Measurements from ENCODE around the gene CYP27B1. TPM values are rescaled to one million over a fixed set of nuclear protein-coding genes. Genes with fewer than 3 reads are reported as not detected.

The CYP27B1 gene
- total RNA-seq, 1 donor from 2014 or later, result 3.9 TPM

DNA sequence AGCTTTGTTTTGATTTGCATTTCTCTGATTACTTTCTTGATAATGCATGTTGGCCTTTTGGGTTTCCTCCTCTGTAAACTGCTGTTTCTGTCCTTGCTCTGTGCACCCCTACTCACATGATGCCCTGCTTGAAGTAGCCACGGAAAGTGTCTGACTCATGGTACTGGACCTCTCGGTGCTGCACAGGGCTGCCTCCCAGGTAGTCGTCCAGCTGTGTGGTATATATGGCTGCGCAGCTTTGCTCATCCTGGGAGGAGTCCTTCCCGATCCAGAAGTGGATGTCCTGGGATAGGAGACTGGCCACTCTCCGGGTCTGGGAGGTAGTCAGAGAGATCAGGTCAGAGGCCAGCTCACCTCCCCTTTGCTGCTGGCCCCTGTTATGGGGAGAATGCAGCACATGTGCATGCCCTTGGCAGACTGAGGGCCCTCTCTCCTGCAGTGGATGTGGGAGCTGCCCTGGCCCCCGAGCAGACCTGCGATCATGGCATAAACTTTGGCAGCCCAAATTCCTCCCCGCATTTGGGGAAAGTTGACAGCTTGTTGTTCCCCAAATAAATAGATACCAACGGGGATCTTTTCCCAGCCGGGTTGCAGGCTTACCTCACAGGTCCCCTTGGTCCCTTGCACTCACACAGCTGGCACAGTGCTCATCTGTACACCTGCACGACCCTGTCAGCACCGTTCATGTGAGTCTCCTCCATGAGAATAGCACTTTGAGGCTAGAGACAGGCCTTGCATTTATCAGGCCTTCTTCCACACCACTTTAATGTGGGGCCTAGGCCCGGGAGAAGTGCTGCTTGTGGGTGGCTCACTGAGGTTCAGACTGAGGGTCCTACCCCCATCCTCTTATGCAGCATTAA lies 46.5 kb upstream of the CYP27B1 start:
- FAIRE-seq (no peak), DNase-seq (ENCODE audit: low read depth) (no peak)
- Histone ChIP-seq H3K36me3 (ENCODE audit: control insufficient read depth, insufficient read depth, low read length) (no peaks in the 10 kb centered on the region), H3K27me3 (ENCODE audit: control insufficient read depth, insufficient read depth, low read length) (no peaks in the 10 kb centered on the region), H3K4me3 (ENCODE audit: low read depth, low read length) (no peak overlapping the region)
- TF ChIP-seq, protein P1, sequence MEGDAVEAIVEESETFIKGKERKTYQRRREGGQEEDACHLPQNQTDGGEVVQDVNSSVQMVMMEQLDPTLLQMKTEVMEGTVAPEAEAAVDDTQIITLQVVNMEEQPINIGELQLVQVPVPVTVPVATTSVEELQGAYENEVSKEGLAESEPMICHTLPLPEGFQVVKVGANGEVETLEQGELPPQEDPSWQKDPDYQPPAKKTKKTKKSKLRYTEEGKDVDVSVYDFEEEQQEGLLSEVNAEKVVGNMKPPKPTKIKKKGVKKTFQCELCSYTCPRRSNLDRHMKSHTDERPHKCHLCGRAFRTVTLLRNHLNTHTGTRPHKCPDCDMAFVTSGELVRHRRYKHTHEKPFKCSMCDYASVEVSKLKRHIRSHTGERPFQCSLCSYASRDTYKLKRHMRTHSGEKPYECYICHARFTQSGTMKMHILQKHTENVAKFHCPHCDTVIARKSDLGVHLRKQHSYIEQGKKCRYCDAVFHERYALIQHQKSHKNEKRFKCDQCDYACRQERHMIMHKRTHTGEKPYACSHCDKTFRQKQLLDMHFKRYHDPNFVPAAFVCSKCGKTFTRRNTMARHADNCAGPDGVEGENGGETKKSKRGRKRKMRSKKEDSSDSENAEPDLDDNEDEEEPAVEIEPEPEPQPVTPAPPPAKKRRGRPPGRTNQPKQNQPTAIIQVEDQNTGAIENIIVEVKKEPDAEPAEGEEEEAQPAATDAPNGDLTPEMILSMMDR (IDR thresholded peaks at IDR 0.05; ENCODE audit: insufficient read depth, low read length, severe bottlenecking), result no peak

DNA sequence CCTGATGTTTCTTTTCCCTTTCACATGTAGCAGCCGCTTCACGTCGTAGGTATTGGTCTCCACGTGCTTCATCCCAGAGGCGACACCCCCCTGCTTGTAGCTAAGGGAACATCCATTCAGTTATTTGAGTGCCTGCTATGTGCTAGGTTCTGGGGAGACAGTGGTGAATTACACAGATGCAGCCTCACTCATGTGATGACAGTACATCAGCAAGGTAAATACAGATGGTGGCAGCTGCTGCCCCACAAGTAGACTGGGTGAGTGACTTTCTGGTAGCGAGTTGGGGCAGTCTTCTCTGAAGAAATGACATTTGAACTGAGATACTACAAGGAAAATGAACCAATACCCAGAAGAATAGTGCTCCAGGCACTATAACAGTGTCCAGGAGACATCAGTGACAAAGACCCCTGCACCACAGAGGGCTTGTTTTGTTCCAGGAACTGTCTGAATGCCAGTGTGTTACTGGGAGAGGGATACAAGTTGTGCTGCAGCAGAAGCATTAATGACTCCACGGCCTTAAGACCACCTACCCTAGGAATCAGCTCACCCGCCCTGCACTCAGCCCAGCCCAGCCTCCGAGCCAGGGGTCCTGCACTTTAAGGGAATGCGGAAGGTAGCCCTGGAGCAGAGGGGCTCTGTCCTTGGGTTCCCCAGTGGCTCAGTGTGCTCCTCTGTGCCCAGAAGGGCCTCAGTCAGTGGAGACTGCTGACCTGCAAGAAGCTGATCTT lies 44.3 kb upstream of the CYP27B1 start:
- no peak for DNase-seq (ENCODE audit: low read depth)
- H3K4me3 ChIP-seq (ENCODE audit: low read depth, low read length), result no peak overlapping the region
- no peaks in the 10 kb centered on the region for H3K27me3 ChIP-seq (ENCODE audit: control insufficient read depth, insufficient read depth, low read length)
- H3K36me3 ChIP-seq (ENCODE audit: control insufficient read depth, insufficient read depth, low read length), result no peaks in the 10 kb centered on the region
- FAIRE-seq, result no peak
- TF ChIP-seq, protein P1 (IDR thresholded peaks at IDR 0.05; ENCODE audit: insufficient read depth, low read length, severe bottlenecking), result no peak

DNA sequence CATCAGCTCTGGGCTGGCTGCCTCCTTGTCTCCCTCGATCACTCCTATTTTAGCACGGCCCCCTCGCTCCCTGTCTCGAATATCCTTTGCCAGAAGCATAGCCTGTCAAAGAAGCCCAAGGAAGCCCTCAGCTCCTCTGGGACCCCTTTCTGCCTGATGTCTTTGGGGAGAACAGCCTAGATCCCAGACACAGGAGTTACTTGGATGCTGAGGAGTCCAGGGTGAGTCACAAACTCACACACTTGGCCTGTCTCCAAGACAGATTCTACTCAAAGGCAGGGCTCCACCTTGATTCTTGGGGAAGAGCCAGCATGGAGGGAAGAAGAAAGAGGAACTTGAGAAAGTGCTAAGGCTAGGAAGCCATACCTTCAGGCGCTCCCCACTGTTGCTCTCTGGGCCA lies 43.6 kb upstream of the CYP27B1 start:
- no peaks in the 10 kb centered on the region for H3K27me3 ChIP-seq (ENCODE audit: control insufficient read depth, insufficient read depth, low read length)
- TF ChIP-seq, protein P1 (IDR thresholded peaks at IDR 0.05; ENCODE audit: insufficient read depth, low read length, severe bottlenecking), result no peak
- H3K36me3 ChIP-seq (ENCODE audit: control insufficient read depth, insufficient read depth, low read length), result no peaks in the 10 kb centered on the region
- peak; percentile 50 for FAIRE-seq
- DNase-seq (ENCODE audit: low read depth), result peak; percentile 87
- no peak overlapping the region for H3K4me3 ChIP-seq (ENCODE audit: low read depth, low read length)

DNA sequence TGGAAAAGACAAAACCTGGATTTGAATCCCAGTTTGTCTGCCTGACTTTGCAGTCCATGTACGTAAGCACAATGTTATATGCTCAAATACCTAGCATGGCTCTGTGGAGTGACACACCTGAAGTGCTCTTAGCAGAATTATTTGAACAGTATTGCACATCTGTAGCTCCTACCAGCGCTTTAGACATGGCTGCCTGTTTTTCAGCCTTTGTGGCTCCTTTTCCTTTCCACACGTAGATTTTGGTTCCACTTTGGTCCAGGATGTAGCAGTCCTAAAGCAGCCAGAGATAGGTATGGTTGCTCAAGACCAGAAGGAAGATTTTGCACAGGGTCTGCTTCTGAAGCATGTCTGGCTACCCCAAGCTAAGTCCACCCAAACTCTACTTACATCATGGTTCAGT lies 42.5 kb upstream of the CYP27B1 start:
- DNase-seq (ENCODE audit: low read depth) (no peak), FAIRE-seq (no peak)
- H3K4me3 ChIP-seq (ENCODE audit: low read depth, low read length), result no peak overlapping the region
- TF ChIP-seq, protein P1 (IDR thresholded peaks at IDR 0.05; ENCODE audit: insufficient read depth, low read length, severe bottlenecking), result no peak
- no peaks in the 10 kb centered on the region for H3K36me3 ChIP-seq (ENCODE audit: control insufficient read depth, insufficient read depth, low read length)
- no peaks in the 10 kb centered on the region for H3K27me3 ChIP-seq (ENCODE audit: control insufficient read depth, insufficient read depth, low read length)

DNA sequence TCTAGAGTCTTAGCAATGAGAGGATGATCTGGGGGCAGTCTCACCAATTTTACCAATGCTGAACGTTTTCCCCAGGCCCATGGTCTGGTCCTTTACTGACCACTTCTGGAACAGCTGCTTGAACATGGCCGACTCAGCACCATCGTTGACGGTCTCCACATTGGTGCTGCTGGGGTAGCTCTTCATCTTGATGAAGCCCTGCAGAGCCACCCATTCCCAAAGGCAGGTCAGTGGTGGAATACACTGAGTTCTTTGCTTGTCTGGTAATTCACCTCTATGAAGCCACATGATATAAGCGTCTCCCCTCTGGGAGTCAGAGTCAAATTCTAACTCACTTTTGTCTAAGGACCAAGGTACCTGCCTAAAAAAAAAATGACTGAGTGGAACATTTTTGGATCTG lies 41.5 kb upstream of the CYP27B1 start:
- no peak for FAIRE-seq
- H3K27me3 ChIP-seq (ENCODE audit: control insufficient read depth, insufficient read depth, low read length), result no peaks in the 10 kb centered on the region
- H3K4me3 ChIP-seq (ENCODE audit: low read depth, low read length), result no peak overlapping the region
- TF ChIP-seq, protein P1 (IDR thresholded peaks at IDR 0.05; ENCODE audit: insufficient read depth, low read length, severe bottlenecking), result no peak
- H3K36me3 ChIP-seq (ENCODE audit: control insufficient read depth, insufficient read depth, low read length), result no peaks in the 10 kb centered on the region
- DNase-seq (ENCODE audit: low read depth), result no peak

Measured in bronchial epithelial cell (primary cell).